HG02981 (cell line): ENCODE data around the gene SMG1.
"Not testable (repeated sequence)": the region's sequence is repeated elsewhere in the genome, so short reads cannot be mapped to it uniquely, and the experiment has no call there.

Experiments
- ATAC-seq: cut with Tn5 transposase; IDR thresholded peaks from one replicate; pipeline ENCODE4 v1.9.1; 2021; ENCODE audit warnings: mild to moderate bottlenecking, moderate library complexity; ENCODE audit not compliant: unreplicated experiment

The SMG1 gene

GRCh38 chr16:18801145-18801972, 124.8 kb downstream of the SMG1 start, which contains the start of gene ARL6IP1:
Gene ARL6IP1 (minus strand): TSS chr16:18801549. CDS start chr16:18801466, 83 bp downstream.
- peak; percentile 95 for ATAC-seq

- ATAC-seq, result no peak
Observed at GRCh38 chr16:18800775-18801144, 125.4 kb downstream of the SMG1 start.

GRCh38 chr16:18800293-18800692, 125.9 kb downstream of the SMG1 start:
- no peak for ATAC-seq

GRCh38 chr16:18799500-18799899, 126.7 kb downstream of the SMG1 start:
- no peak for ATAC-seq

- no peak for ATAC-seq
Observed at GRCh38 chr16:18797746-18798145, 128.5 kb downstream of the SMG1 start.

- ATAC-seq, result no peak
Observed at GRCh38 chr16:18796377-18796776, 129.8 kb downstream of the SMG1 start.

DNA sequence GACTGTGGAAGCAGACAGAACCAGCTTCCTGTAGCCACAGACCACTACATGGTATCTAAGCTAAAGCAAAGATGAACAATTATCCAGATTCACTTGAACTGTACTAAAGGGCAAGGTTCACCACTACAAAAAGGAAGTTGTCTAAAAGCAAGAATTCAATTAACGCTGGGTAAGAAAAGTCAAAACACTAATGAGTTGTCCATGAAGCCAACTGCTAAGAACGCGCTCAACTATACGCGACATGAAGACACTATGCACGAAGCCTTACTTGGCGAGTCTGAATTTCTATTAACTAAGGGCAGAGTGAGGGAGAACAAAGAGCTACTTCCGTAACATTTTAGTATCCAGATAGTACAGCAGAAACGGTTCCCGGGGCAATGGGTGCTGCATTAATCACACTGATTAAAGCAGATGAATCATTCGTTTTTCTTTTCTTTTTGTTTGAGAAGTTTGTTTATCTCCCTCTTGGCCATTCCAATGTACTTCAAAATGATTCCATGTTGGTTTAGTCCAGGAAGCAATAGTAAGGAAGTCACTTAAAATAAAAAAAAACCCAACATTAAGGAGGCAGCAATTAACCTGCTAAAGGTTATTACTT, 133.3 kb downstream of the SMG1 start:
- ATAC-seq, result no peak

DNA sequence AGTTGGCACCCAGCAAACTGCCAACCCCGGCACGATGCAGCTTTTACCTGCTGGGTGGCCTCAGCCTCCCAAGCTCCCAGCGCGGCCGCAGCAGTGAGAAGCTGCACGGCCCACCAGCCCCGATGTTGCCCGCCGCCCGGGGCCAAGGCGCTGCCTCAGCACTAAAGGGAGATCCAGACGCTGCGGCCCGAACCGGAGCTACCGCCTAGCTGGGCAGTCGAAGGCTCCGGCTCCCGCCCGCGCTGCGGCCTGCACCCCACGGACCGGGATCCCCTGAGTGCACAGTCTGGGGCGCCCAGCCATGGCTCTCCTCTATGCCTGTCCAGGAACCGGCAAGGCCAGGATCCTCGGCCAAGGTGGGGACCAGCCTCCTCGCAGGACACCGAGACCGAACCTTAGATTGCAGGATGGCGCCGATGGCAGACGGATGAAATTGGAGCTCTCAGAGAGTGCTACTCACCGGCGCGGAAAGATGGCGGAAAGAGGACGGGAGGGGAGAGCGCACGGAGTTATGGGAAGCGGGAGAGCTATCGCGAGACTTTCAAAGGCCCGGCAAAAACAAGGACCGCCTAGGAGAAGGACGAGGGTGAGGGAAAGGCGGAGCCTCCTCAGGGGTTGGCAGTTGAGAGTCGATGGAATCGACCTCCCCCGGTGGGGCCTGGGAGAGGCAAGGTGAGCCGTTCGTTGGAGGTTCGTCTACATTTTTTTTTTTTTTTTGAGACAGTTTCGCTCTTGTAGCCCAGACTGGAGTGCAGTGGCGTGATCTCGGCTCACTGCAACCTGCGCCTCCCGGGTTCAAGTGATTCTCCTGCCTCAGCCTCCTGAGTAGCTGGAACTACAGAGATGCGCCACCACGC, 136.1 kb downstream of the SMG1 start, which contains the start of gene RPS15A:
RPS15A (minus strand) TSS at position 485 of the 857 bp plus-strand sequence. CDS start 1,221 bp downstream, outside the sequence.
- ATAC-seq, result peak; percentile 92

GRCh38 chr16:18789515-18789849, 136.7 kb downstream of the SMG1 start:
- no peak for ATAC-seq

GRCh38 chr16:18788828-18789514, 137.2 kb downstream of the SMG1 start:
- no peak for ATAC-seq

DNA sequence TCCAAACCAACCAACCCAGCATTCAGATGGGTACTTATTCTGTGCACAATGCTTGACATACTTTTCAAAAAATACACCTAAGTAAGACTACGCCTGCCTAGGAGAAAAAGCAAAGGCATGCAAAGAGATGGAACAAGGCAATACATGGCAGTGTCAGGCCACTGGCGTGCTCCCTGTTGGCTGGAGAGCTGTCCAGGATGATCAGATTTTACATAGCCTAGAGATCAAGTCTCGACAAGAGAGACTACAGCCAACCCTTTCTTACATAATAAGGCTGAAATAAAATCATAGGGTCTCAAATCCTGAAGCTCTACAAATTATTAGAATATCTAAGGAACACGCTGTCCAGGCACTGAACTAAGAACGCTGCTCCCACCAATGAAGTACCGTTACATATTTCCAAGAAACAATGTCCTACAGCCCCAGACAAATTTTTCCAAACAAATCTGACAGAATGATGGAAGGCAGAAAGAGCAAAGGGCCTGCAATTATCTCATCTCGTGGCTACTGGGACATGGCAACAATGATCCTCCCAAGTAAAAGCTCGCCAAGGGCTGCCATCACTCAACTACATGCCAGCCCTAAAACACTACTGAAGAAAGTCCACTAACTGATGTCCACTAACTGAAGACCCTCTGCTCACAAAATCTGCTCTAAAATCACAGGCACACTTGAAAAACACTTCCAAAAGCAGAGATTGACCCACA, 141.1 kb downstream of the SMG1 start:
- no peak for ATAC-seq

- no peak for ATAC-seq
Observed at GRCh38 chr16:18783430-18784341, 142.5 kb downstream of the SMG1 start.

DNA sequence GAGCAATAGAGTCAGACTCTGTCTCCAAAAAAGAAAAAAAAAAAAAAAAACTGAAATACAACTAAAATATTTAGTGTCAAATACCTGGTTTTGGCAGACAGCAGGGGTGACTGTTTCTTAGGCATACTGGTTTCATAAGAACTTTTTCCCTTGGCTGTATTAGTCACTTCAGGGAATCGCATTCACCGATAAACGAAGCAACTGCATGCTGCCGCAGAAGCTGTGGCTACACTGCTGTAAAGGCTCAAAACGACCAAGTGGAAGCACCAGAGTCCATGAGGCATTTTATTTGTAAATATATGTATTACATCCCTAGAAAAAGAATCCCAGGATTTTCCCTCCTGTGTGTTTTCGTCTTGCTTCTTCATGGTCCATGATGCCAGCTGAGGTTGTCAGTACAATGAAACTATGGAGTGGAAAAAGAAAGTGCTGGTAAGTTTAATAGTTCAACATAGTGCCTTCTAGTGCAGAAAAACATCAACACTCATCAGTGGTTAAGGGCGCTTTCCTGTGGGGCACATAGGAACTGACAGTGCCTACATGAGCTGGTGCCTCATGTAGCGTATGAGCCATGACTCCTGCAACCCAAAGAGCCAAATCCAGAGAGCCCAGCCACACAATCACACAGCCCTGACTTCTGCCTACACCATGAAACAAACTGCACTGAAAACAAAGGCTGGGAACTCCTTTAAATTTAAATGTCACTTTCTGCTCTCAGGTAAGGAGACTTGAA, 143.3 kb downstream of the SMG1 start:
- ATAC-seq, result no peak

- ATAC-seq, result not testable (repeated sequence)
Observed at GRCh38 chr16:18781232-18781631, 145.0 kb downstream of the SMG1 start.

DNA sequence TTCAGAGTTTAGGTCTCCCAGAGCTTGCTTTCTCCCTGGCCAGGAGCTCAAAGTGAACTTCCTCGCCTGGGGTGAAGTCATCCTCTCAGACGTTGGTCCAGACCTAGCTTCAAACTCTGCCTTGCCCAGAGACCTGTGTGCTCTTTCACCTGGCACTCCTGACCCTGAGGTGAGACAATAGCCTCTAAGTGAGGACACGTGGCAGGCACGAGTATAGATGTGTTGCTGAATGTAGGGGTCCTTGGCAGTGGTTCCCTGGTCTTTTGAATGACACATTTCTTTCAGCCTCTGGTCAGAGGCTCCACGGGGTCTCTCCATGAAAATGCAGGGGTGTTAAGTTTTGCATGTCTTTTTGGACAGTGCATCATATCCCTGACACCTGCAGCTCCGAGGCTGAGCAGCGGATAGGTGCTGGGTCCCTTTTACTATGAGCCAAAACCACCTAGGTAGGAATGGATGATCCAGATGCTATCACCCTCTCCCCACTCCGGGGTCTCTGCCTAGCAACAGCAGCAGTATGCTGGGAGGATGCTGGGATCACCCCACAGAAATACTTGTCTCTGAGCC, 145.7 kb downstream of the SMG1 start:
- ATAC-seq, result not testable (repeated sequence)

- ATAC-seq, result not testable (repeated sequence)
Observed at GRCh38 chr16:18777664-18778063, 148.5 kb downstream of the SMG1 start.

DNA sequence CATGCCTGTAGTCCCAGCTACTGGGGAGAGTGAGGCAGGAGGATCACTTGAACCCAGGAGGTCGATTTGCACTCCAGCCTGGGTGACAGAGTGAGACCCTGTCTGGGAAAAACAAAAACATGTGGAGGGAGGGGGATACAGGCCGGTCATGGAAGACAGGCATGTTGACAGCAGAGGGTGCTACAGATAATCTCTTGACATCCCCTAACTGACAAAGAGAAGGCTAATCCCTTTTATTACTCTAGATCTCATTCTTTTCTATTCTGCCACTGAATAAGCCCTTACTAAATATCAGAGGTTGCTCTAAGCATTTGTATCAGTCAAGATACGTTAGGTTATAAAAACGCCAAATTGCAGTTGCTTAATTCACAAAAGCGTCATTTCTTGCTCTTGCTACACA, 149.9 kb downstream of the SMG1 start:
- ATAC-seq, result not testable (repeated sequence)

DNA sequence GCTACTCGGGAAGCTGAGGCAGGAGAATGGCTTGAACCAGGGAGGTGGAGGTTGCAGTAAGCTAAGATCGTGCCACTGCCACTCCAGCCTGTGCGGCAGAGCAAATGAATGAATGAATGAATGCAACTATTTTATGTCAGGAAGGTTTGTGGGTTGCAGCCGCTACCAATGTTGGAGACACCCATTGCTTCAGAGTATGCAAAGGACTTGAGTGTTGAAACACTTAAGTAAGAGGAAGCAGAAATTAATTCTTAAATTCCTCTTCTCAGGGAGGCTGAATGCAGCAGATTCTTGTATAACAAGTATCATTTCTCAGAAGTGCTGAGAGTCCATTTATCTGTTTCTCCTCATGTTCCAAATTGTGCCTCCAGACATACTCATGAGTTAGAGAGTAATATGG, 151.6 kb downstream of the SMG1 start:
- ATAC-seq, result not testable (repeated sequence)
